Body of pancreas (tissue), 4 donors: Measurements from ENCODE around the gene STOML1. TPM values are rescaled to one million over a fixed set of nuclear protein-coding genes. Genes with fewer than 3 reads are reported as not detected.
A peak's percentile ranks its signal among the peaks of the same experiment; 100 is the strongest.

ENCODE experiments used
- ATAC-seq: fragments of 150-250 bp; one replicate; pipeline ENCODE4 v1.9.1; 2016
- DNase-seq, 4 donors: peaks; one replicate each; pipeline ENCODE4 v3.0.0-alpha.2; 2019
- H3K27ac ChIP-seq, 4 donors: fragments of 200-600 bp; sonication (generic); 1 replicate in 3 of 4; 2 replicates in 1 of 4; pipeline versions ENCODE4 v1.5.1 to v1.6.1; 2016 to 2019; ENCODE audit warnings: mild to moderate bottlenecking in 1 of 4, mixed read lengths in 1 of 4, moderate library complexity in 1 of 4
- H3K27me3 ChIP-seq, 2 donors: fragments of 200-600 bp; sonication (generic); one replicate each; pipeline ENCODE4 v1.6.0; 2016; ENCODE audit warnings: mild to moderate bottlenecking in 1 of 2
- H3K36me3 ChIP-seq, 2 donors: fragments of 200-600 bp; sonication (generic); replicated peaks in 1 of 2; 2 replicates each; pipeline ENCODE4 v1.5.1; 2016; ENCODE audit warnings: low read depth in 2 of 2; ENCODE audit not compliant: insufficient read depth in 1 of 2
- H3K4me1 ChIP-seq: fragments of 200-600 bp; sonication (generic); one replicate; pipeline ENCODE4 v1.6.0; 2016
- H3K4me3 ChIP-seq, 2 donors: fragments of 200-600 bp; sonication (generic); 1 replicate in 1 of 2; 2 replicates in 1 of 2; pipeline ENCODE4 v1.5.1; 2016 to 2019
- H3K9me3 ChIP-seq, 3 donors: fragments of 200-600 bp; sonication (generic); 1 replicate in 2 of 3; 2 replicates in 1 of 3; pipeline ENCODE4 v1.5.1; 2016
- CTCF ChIP-seq, 7 experiments: fragments of 450-650 bp in 4 of 7; fragments of 200-600 bp in 3 of 7; sonication (generic) in 3 of 7; IDR thresholded peaks; one replicate each; pipeline ENCODE4 v1.5.1; 2016 to 2019; ENCODE audit warnings: antibody characterized with exemption in 7 of 7
- POLR2A ChIP-seq, 3 donors: fragments of 450-650 bp; IDR thresholded peaks; one replicate each; pipeline ENCODE4 v1.6.1; 2016; ENCODE audit warnings: antibody characterized with exemption in 3 of 3, mild to moderate bottlenecking in 2 of 3
- WGBS, 2 donors: methylation state at CpG; one replicate each; pipeline ENCODE4 v1.1.5; 2017; 5-methylcytosine and 5-hydroxymethylcytosine counted together
- intact Hi-C: fragments of 100-400 bp; cut with DNase I; formaldehyde crosslinking; loops from one replicate; pipeline ENCODE4 v1.15.1; 2023
- total RNA-seq, 2 donors: library from RNA; depleted of rRNA; stranded (reverse); fragments of >200 nt; gene quantifications; one replicate each; pipeline ENCODE4 v1.1.0, GENCODE V29; 2016

Gene STOML1
- total RNA-seq, 2 donors from 2014 or later: 6.0 to 10.2 TPM

- Histone ChIP-seq H3K36me3 (no peaks in the 10 kb centered on the region), H3K27ac (peak overlapping the region in 2 of 4 donors; percentile 72 to 76), H3K4me1 (peaks cover 58% of the 10 kb centered on the region), H3K9me3 (no peaks in the 10 kb centered on the region), H3K27me3 (no peaks in the 10 kb centered on the region), H3K4me3 (no peak overlapping the region)
- intact Hi-C loops: no loop called here
- WGBS, 2 donors: 51 to 59% methylated on average over 7 of the region's 7 CpGs
- TF ChIP-seq POLR2A (IDR thresholded peaks at IDR 0.05) (no peak), CTCF (IDR thresholded peaks at IDR 0.05) (no peak)
- DNase-seq: no peak
- no peak for ATAC-seq
Observed at GRCh38 chr15:73986055-73986775, 5.9 kb downstream of the STOML1 start.

GRCh38 chr15:73985101-73985873 lies 6.8 kb downstream of the STOML1 start:
- intact Hi-C loops: no loop called here
- no peaks in the 10 kb centered on the region for H3K9me3 ChIP-seq
- ATAC-seq: no peak
- H3K36me3 ChIP-seq: no peaks in the 10 kb centered on the region
- peaks cover 50% of the 10 kb centered on the region for H3K4me1 ChIP-seq
- no peak overlapping the region for H3K27ac ChIP-seq
- no peaks in the 10 kb centered on the region for H3K27me3 ChIP-seq
- no peak for DNase-seq
- WGBS, 2 donors: 87 to 95% methylated on average over 8 to 11 of the region's 13 CpGs
- TF ChIP-seq CTCF (IDR thresholded peaks at IDR 0.05) (no peak), POLR2A (IDR thresholded peaks at IDR 0.05) (no peak)
- no peak overlapping the region for H3K4me3 ChIP-seq

GRCh38 chr15:73984208-73984979 lies 7.7 kb downstream of the STOML1 start:
- peaks cover 42% of the 10 kb centered on the region for H3K4me1 ChIP-seq

GRCh38 chr15:73983773-73984172 lies 8.3 kb downstream of the STOML1 start:
- WGBS, 2 donors: 87 to 89% methylated on average over 7 to 9 of the region's 9 CpGs
- DNase-seq (no peak), ATAC-seq (no peak)
- intact Hi-C loops: no loop called here
- H3K4me3 ChIP-seq: no peak overlapping the region
- H3K27ac ChIP-seq: peak overlapping the region in 2 of 4 donors; percentile 16 to 73
- H3K36me3 ChIP-seq: no peaks in the 10 kb centered on the region
- no peaks in the 10 kb centered on the region for H3K9me3 ChIP-seq
- no peaks in the 10 kb centered on the region for H3K27me3 ChIP-seq
- peaks cover 35% of the 10 kb centered on the region for H3K4me1 ChIP-seq
- TF ChIP-seq CTCF (IDR thresholded peaks at IDR 0.05): no peak
- no peak for TF ChIP-seq POLR2A (IDR thresholded peaks at IDR 0.05)

More at GRCh38 chr15:73984208-73984979, 7.7 kb downstream of the STOML1 start:
- Histone ChIP-seq H3K9me3 (no peaks in the 10 kb centered on the region), H3K27me3 (no peaks in the 10 kb centered on the region), H3K36me3 (no peaks in the 10 kb centered on the region), H3K27ac (no peak overlapping the region), H3K4me3 (no peak overlapping the region)
- DNase-seq (no peak), ATAC-seq (no peak)
- intact Hi-C loops: no loop called here
- WGBS, 2 donors: 75 to 84% methylated on average over 5 to 13 of the region's 13 CpGs
- TF ChIP-seq CTCF (IDR thresholded peaks at IDR 0.05): no peak
- no peak for TF ChIP-seq POLR2A (IDR thresholded peaks at IDR 0.05)
